Retinal pigment epithelial cell (primary cell): Measurements from ENCODE around the gene CNOT6L.

Source experiments
- DNase-seq: peaks from one replicate; pipeline ENCODE4 v3.0.0-alpha.2; 2010; ENCODE audit warnings: low read depth
- H3K4me3 ChIP-seq: 2 replicates; pipeline ENCODE4 v1.5.1; 2011; ENCODE audit warnings: mild to moderate bottlenecking, low read length, control low read depth, moderate library complexity
- CTCF ChIP-seq: conservative IDR thresholded peaks from 2 replicates; pipeline ENCODE4 v1.5.1; 2011; ENCODE audit warnings: low read depth, low read length, control low read depth, inconsistent platforms

CNOT6L gene

DNA sequence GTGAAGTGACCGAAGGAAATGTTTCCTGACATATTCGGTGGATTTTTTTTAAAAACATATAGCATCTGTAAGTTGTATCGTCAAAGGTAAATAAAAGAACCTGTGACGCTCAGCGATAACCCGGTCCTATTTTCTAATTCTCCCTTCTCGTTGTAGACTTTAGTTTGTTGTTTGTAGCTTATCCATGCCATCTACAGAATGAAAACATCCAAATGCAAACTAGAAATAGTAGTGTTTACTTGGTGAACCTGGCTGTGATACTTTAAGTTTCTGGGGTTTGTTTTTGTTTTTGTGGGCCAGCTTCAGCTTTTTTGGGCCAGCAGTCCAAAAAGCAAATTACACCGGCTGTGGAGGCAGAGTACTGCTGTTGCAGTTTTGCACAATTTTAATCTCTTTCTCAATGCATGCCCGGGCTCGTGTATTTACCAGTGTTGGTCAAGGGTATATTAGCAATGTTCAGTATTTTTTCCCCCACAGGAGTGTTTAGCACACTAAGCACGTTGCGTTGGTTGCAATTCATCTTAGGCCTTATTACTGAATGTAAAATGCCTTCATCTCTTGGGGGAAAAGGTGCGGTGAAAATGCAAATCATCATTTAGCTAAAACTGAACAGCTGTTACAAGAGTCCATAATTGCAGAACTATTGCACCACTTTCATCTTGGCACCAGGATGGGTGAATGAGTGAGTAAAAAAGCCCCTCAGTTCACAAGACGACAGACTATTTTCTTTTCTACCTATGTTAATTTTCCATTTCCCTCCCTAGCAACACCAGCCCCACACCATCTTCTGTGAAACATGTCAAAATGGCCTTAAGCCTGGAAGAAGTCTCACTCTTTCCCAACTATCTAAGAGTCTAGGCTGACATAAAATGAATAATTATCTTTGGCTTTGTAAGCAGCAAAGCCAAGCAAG lies 1.7 kb upstream of the CNOT6L start:
- H3K4me3 ChIP-seq: peak overlapping the region; percentile 71
- TF ChIP-seq CTCF: no peak
- no peak for DNase-seq

GRCh38 chr4:77819843-77820648 lies 878 bp upstream of the CNOT6L start:
- H3K4me3 ChIP-seq: peak overlapping the region; percentile 71
- peak; percentile 46 for DNase-seq
- TF ChIP-seq CTCF: no peak

- peak overlapping the region; percentile 91 for H3K4me3 ChIP-seq
- TF ChIP-seq CTCF: no peak
- no peak for DNase-seq
These were observed 255 bp upstream of the CNOT6L start for GRCh38 chr4:77819404-77819842.

- peak overlapping the region; percentile 65 for H3K4me3 ChIP-seq
- TF ChIP-seq CTCF: peak; percentile 60
- DNase-seq: peak; percentile 35
These were observed 1.0 kb downstream of the CNOT6L start for GRCh38 chr4:77818073-77818601.

- DNase-seq: no peak
- TF ChIP-seq CTCF: no peak
- peak overlapping the region; percentile 65 for H3K4me3 ChIP-seq
These were observed 1.7 kb downstream of the CNOT6L start for GRCh38 chr4:77817304-77818072.

DNA sequence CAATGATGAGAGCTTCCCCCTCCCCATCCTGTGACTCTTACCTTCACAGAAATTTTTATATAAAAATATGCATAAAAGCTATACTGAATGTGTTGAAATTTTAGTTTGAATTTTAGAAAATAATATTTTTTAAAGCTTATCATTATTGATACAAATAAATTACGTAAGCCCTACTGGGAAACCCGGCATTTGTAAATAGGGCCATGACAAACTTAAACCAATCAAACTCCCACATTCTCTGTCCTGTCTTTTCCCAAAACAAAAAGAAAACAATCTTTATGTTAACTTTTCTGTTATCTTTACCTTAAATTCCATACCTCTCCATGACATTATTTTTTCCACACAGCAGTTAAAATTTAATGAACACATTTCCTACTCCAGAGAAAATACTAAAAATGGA lies 2.6 kb downstream of the CNOT6L start:
- DNase-seq: no peak
- H3K4me3 ChIP-seq: no peak overlapping the region
- no peak for TF ChIP-seq CTCF
